ENCODE measurements around the gene PGLYRP1.

DNA sequence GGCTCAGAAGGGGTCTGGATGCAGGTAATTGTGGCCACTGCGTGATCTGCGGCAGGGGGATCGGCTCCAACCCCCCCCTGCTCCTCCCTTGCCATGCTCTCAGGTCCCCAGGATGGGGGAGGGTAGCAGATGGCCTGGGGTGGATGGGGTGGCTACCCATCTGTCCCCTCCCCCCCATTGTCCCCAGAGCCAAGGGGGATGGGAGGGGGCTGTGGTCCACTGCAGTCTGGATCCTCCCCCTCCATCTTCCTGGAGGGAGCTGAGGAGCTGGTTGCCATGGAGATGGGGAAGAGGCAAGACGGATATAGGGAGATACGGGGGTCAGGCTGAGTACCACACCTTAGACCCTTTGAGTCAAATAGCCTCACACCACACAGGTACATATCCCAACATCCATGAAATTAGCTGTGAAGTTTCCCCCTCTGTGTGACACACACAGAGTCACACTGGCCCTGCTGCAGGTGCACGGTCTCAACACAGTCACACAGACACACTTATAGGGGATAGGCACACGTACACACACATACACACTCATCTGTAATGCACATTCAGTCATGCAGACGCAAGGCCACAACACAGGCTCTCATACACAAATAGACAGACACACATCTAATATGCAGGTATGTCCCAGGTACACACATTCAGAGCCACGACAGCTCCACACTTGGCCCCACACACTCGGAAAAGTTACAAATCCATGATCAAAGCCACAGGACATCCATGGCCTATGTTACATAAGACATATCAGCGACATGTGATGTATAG is 47.4 kb downstream of the PGLYRP1 start:
- TF ChIP-seq, protein P1, sequence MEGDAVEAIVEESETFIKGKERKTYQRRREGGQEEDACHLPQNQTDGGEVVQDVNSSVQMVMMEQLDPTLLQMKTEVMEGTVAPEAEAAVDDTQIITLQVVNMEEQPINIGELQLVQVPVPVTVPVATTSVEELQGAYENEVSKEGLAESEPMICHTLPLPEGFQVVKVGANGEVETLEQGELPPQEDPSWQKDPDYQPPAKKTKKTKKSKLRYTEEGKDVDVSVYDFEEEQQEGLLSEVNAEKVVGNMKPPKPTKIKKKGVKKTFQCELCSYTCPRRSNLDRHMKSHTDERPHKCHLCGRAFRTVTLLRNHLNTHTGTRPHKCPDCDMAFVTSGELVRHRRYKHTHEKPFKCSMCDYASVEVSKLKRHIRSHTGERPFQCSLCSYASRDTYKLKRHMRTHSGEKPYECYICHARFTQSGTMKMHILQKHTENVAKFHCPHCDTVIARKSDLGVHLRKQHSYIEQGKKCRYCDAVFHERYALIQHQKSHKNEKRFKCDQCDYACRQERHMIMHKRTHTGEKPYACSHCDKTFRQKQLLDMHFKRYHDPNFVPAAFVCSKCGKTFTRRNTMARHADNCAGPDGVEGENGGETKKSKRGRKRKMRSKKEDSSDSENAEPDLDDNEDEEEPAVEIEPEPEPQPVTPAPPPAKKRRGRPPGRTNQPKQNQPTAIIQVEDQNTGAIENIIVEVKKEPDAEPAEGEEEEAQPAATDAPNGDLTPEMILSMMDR (IDR thresholded peaks at IDR 0.05), result no peak
- TF ChIP-seq EZH2 (IDR thresholded peaks at IDR 0.05) (no peak), EZH2phosphoT487 (IDR thresholded peaks at IDR 0.05) (no peak)

Data from neural progenitor cell (in vitro differentiated cells).